WTC11 (cell line): ENCODE data around the gene THSD7B. TPM values are rescaled to one million over a fixed set of nuclear protein-coding genes. Genes with fewer than 3 reads are reported as not detected.

ENCODE experiments used
- ATAC-seq: fragments of 200-7000 bp; cut with Tn5 transposase; 2 replicates; pipeline ENCODE4 v1.10.0; 2021; ENCODE audit warnings: mild to moderate bottlenecking, moderate library complexity
- CTCF ChIA-PET: fragments of 300-600 bp; sonication (Branson Sonifier 250); formaldehyde crosslinking; loops from one replicate; lab custom pipeline; 2021; ENCODE audit warnings: antibody characterized with exemption; lab: Charles Lee
- POLR2A ChIA-PET: fragments of 350-600 bp; sonication (Branson Sonifier 250); formaldehyde crosslinking; loops from one replicate; lab custom pipeline; 2021; ENCODE audit warnings: antibody characterized with exemption; lab: Charles Lee
- DNase-seq: peaks from one replicate; pipeline ENCODE4 v3.0.0; 2021; ENCODE audit warnings: low spot score
- H3K27ac Mint-ChIP-seq: 2 replicates; pipeline ENCODE4 v1.8.0; 2021; ENCODE audit warnings: mixed read lengths
- H3K27me3 Mint-ChIP-seq: 2 replicates; pipeline ENCODE4 v1.8.0; 2021; ENCODE audit warnings: low read depth, mild to moderate bottlenecking, moderate library complexity, mixed read lengths
- H3K36me3 Mint-ChIP-seq: 2 replicates; pipeline ENCODE4 v1.8.0; 2021; ENCODE audit warnings: mixed read lengths
- H3K4me1 Mint-ChIP-seq: 2 replicates; pipeline ENCODE4 v1.8.0; 2022; ENCODE audit warnings: mixed read lengths
- H3K4me3 Mint-ChIP-seq: 2 replicates; pipeline ENCODE4 v1.8.0; 2021; ENCODE audit warnings: mild to moderate bottlenecking, moderate library complexity, mixed read lengths
- H3K9me3 Mint-ChIP-seq: 2 replicates; pipeline ENCODE4 v1.8.0; 2021; ENCODE audit warnings: mixed read lengths
- AFF4 ChIP-seq: sonication (generic); formaldehyde crosslinking; IDR thresholded peaks from 2 replicates; pipeline ENCODE4 v1.8.1; 2023; ENCODE audit warnings: mild to moderate bottlenecking, missing genetic modification reagents, borderline replicate concordance
- CTCF ChIP-seq: fragments of 200-600 bp; IDR thresholded peaks from 2 replicates; pipeline ENCODE4 v1.8.0; 2022; ENCODE audit warnings: antibody characterized with exemption
- ELF4 ChIP-seq: sonication (generic); formaldehyde crosslinking; IDR thresholded peaks from 2 replicates; pipeline ENCODE4 v1.8.1; 2022; ENCODE audit warnings: low read depth, mild to moderate bottlenecking, moderate library complexity, missing genetic modification reagents
- ETV6 ChIP-seq: sonication (generic); formaldehyde crosslinking; IDR thresholded peaks from 2 replicates; pipeline ENCODE4 v1.8.1; 2022; ENCODE audit warnings: mild to moderate bottlenecking, missing genetic modification reagents
- GABPB1 ChIP-seq: sonication (generic); formaldehyde crosslinking; IDR thresholded peaks from 2 replicates; pipeline ENCODE4 v1.8.1; 2023; ENCODE audit warnings: mild to moderate bottlenecking, missing genetic modification reagents
- GRHL2 ChIP-seq: fragments of 250-450 bp; sonication (Bioruptor Pico); IDR thresholded peaks from 2 replicates; pipeline ENCODE4 v1.8.0; 2022; ENCODE audit warnings: mild to moderate bottlenecking, moderate library complexity; ENCODE audit not compliant: insufficient replicate concordance, severe bottlenecking
- JAZF1 ChIP-seq: fragments of 250-450 bp; sonication (Bioruptor Pico); IDR thresholded peaks from 2 replicates; pipeline ENCODE4 v1.9.0; 2021; ENCODE audit warnings: moderate library complexity, mild to moderate bottlenecking, inconsistent platforms
- NFE2L1 ChIP-seq: sonication (generic); formaldehyde crosslinking; IDR thresholded peaks from 2 replicates; pipeline ENCODE4 v1.8.1; 2023; ENCODE audit warnings: missing genetic modification reagents
- NR2C2 ChIP-seq: sonication (generic); formaldehyde crosslinking; IDR thresholded peaks from 2 replicates; pipeline ENCODE4 v1.8.0; 2022; ENCODE audit warnings: mild to moderate bottlenecking, missing genetic modification reagents
- SMAD4 ChIP-seq: sonication (generic); formaldehyde crosslinking; IDR thresholded peaks from 2 replicates; pipeline ENCODE4 v1.8.0; 2022; ENCODE audit warnings: mild to moderate bottlenecking, missing genetic modification reagents
- SOX15 ChIP-seq: fragments of 250-450 bp; sonication (Bioruptor Pico); IDR thresholded peaks from 2 replicates; pipeline ENCODE4 v1.9.0; 2021; ENCODE audit warnings: mild to moderate bottlenecking
- TEAD4 ChIP-seq: sonication (generic); formaldehyde crosslinking; IDR thresholded peaks from 2 replicates; pipeline ENCODE4 v1.8.0; 2022; ENCODE audit warnings: mild to moderate bottlenecking, missing genetic modification reagents
- ZNF263 ChIP-seq: sonication (generic); formaldehyde crosslinking; IDR thresholded peaks from 2 replicates; pipeline ENCODE4 v1.8.1; 2022; ENCODE audit warnings: low read depth, mild to moderate bottlenecking, moderate library complexity, missing genetic modification reagents
- ZNF416 ChIP-seq: fragments of 250-450 bp; sonication (Bioruptor Pico); IDR thresholded peaks from 2 replicates; pipeline ENCODE4 v1.9.0; 2021; ENCODE audit warnings: mild to moderate bottlenecking, inconsistent platforms
- ZNF423 ChIP-seq: fragments of 250-450 bp; sonication (Bioruptor Pico); IDR thresholded peaks from 2 replicates; pipeline ENCODE4 v2.1.2; 2022; ENCODE audit warnings: mild to moderate bottlenecking, moderate library complexity
- ZNF512 ChIP-seq: sonication (generic); formaldehyde crosslinking; IDR thresholded peaks from 2 replicates; pipeline ENCODE4 v1.8.1; 2022; ENCODE audit warnings: missing genetic modification reagents, borderline replicate concordance
- ZNF671 ChIP-seq: fragments of 250-450 bp; sonication (Bioruptor Pico); IDR thresholded peaks from 2 replicates; pipeline ENCODE4 v1.8.0; 2021; ENCODE audit warnings: mild to moderate bottlenecking
- total RNA-seq: library from RNA; stranded (reverse); gene quantifications from 3 replicates; pipeline ENCODE4 v1.2.3, GENCODE V29; 2021
- TF ChIP-seq, protein P1 (sequence below): sonication (generic); formaldehyde crosslinking; IDR thresholded peaks from 2 replicates; pipeline ENCODE4 v1.8.0; 2022; ENCODE audit warnings: mild to moderate bottlenecking, missing genetic modification reagents
- TF ChIP-seq, protein P2 (sequence below): sonication (generic); formaldehyde crosslinking; IDR thresholded peaks from 2 replicates; pipeline ENCODE4 v1.8.0; 2023; ENCODE audit warnings: mild to moderate bottlenecking, missing genetic modification reagents
- TF ChIP-seq, protein P3 (sequence below): fragments of 250-450 bp; sonication (Bioruptor Pico); conservative IDR thresholded peaks from 2 replicates; pipeline ENCODE4 v1.9.0; 2021; ENCODE audit warnings: mild to moderate bottlenecking

Gene THSD7B
- total RNA-seq, 1 experiment from 2014 or later = 2.9 TPM

DNA sequence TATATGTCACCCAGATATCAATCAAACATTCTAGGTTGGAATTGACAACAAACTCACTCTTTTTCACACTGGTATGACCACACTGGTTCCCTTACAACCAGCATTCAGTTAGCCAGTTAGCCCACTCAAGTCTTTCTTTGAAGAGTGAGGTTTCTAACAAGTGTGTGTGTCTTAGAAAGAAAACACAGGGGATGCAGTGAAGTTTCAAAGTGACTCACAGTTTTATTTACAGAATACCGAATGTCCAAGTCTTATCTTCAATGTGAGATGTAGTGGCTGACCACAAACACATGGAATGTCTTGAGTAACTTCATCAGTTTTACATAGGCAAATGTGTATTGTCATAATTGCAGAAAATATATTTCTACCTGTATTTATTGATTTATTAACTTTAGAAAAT is 924.2 kb downstream of the THSD7B start:
- no peak for DNase-seq
- POLR2A ChIA-PET = no interaction called here
- no peak overlapping the region for H3K4me3 Mint-ChIP-seq
- TF ChIP-seq JAZF1 (CRISPR knock-in tag) = no peak
- no peak for TF ChIP-seq GRHL2 (CRISPR knock-in tag)
- TF ChIP-seq, protein P1, sequence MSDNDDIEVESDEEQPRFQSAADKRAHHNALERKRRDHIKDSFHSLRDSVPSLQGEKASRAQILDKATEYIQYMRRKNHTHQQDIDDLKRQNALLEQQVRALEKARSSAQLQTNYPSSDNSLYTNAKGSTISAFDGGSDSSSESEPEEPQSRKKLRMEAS (CRISPR knock-in tag) = no peak
- no peak for TF ChIP-seq CTCF
- TF ChIP-seq TEAD4 (CRISPR knock-in tag) = no peak
- no peak for TF ChIP-seq AFF4
- no peak for TF ChIP-seq SMAD4
- TF ChIP-seq, protein P2, sequence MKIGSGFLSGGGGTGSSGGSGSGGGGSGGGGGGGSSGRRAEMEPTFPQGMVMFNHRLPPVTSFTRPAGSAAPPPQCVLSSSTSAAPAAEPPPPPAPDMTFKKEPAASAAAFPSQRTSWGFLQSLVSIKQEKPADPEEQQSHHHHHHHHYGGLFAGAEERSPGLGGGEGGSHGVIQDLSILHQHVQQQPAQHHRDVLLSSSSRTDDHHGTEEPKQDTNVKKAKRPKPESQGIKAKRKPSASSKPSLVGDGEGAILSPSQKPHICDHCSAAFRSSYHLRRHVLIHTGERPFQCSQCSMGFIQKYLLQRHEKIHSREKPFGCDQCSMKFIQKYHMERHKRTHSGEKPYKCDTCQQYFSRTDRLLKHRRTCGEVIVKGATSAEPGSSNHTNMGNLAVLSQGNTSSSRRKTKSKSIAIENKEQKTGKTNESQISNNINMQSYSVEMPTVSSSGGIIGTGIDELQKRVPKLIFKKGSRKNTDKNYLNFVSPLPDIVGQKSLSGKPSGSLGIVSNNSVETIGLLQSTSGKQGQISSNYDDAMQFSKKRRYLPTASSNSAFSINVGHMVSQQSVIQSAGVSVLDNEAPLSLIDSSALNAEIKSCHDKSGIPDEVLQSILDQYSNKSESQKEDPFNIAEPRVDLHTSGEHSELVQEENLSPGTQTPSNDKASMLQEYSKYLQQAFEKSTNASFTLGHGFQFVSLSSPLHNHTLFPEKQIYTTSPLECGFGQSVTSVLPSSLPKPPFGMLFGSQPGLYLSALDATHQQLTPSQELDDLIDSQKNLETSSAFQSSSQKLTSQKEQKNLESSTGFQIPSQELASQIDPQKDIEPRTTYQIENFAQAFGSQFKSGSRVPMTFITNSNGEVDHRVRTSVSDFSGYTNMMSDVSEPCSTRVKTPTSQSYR (CRISPR knock-in tag) = no peak
- TF ChIP-seq, all 79 proteins: peak for 0
- Mint-ChIP-seq H3K36me3 (peaks cover 3% of the 10 kb centered on the region), H3K4me1 (peaks cover 28% of the 10 kb centered on the region), H3K27ac (no peak overlapping the region), H3K9me3 (peaks cover 26% of the 10 kb centered on the region), H3K27me3 (no peaks in the 10 kb centered on the region; the same call in 1 of the 2 replicates)
- CTCF ChIA-PET = no interaction called here
- no peak for ATAC-seq

- H3K27ac Mint-ChIP-seq = no peak overlapping the region
- no peaks in the 10 kb centered on the region for H3K27me3 Mint-ChIP-seq
- ChIA-PET CTCF (no interaction called here), POLR2A (no interaction called here)
- peaks cover 3% of the 10 kb centered on the region for H3K36me3 Mint-ChIP-seq
- no peak overlapping the region for H3K4me3 Mint-ChIP-seq
- ATAC-seq (no peak), DNase-seq (no peak)
- H3K9me3 Mint-ChIP-seq = peaks cover 9% of the 10 kb centered on the region
- peaks cover 8% of the 10 kb centered on the region for H3K4me1 Mint-ChIP-seq
- TF ChIP-seq NR2C2 = no peak
- TF ChIP-seq SOX15 (CRISPR knock-in tag) = no peak
- no peak for TF ChIP-seq ZNF671
- TF ChIP-seq ETV6 (CRISPR knock-in tag) = no peak
- TF ChIP-seq ZNF416 (CRISPR knock-in tag) = no peak
- no peak for TF ChIP-seq ZNF423 (CRISPR knock-in tag)
- no peak for TF ChIP-seq ZNF263
- TF ChIP-seq, protein P3, sequence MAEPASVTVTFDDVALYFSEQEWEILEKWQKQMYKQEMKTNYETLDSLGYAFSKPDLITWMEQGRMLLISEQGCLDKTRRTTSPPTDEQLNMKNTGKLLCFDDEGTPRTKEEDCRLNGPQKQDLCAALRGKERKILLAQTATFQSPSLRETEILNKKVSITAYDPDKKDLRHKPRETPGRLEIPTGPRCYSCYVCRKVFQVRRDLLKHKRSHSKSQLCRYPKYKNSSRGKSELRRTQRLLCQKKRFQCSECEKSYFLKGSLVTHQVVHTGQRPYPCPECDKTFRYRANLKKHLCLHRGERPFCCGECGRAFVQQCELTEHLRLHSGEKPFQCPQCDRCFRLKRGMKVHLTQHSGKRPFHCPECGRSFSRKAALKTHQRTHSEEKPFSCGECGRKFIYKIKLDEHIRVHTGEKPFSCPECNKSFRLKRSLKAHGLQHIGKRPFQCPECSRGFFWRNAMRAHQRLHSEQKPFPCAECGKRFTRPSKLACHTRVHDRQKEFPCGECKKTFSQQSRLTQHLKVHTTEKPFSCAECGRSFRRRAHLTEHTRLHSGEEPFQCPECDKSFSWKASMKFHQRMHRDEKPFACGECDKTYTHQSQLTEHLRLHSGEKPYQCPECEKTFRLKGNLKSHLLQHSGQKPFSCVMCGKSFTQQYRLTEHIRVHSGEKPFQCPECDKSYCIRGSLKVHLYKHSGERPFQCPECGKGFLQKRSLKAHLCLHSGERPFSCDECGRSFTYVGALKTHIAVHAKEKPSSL (CRISPR knock-in tag) = no peak
- TF ChIP-seq GABPB1 = no peak
- TF ChIP-seq ELF4 (CRISPR knock-in tag) = no peak
- TF ChIP-seq ZNF512 (CRISPR knock-in tag) = no peak
- no peak for TF ChIP-seq AFF4
- no peak for TF ChIP-seq NFE2L1 (CRISPR knock-in tag)
Observed at GRCh38 chr2:137693534-137693933, 928.2 kb downstream of the THSD7B start.
